CD4-positive, alpha-beta T cell treated with Interleukin-6 at 100 ng/mL for 8 hours (primary cell): Measurements from ENCODE around the gene IFNL4.
"Not testable (repeated sequence)": the region's sequence is repeated elsewhere in the genome, so short reads cannot be mapped to it uniquely, and the experiment has no call there.

Experiments
- DNase-seq: peaks from one replicate; pipeline ENCODE4 v3.0.0-alpha.2; 2020; ENCODE audit warnings: mixed read lengths, low spot score

Gene IFNL4

DNA sequence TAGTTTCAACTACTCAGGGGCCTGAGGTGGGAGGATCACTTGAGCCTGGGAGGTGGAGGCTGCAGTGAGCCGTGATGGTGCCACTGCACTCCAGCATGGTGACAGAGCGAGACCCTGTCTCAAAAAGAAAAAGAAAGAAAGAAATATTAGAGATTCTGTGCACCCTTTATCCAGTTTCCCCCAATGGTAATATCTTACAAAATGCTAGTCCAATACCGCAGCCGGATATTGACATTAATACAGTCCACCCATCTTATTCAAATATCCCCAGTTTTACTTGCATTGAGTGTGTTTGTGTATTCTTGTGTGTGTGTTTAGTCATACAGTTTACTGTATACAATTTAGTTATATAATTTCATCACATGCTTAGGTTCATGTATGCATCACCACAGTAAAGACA, 8.6 kb upstream of the IFNL4 start:
- DNase-seq: no peak

DNA sequence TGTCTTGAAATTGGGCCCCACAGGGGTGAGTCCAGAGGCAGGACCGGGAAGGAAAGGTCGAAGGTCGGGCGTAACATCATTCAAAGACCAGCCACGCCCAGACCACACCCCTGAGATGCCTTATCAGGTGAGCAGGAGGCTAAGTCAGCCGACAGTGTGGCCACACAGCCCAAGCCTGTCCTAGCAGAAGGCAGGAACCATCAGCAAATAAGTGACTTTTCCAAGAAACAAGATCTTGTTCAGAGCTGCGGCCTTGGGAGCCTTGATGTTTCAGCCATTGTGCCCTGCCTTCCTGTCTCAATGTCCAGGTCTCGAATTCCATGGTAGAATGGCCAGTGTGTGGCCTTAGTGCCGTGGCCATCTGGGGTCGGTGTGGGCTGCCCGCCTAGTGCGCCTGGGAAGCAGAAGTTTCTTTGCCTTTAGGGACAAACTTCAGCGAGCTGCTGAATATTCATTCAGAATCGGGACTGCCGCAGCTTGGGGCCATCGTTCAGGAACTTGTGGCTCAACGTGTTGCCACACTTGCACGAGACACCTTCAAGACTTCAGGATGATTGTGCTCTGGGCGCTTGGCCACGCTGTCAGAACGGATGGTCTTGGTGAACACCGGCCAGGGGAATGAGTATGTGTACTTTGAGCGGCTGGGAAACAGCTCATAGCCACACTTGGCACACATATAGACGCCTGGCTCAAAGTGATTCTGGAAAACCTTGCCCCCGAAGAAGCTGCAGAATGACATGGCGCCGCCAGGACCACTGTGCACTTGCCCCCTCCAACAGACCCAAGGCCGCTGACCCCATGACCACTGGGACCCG, 6.1 kb upstream of the IFNL4 start:
- DNase-seq: no peak

DNA sequence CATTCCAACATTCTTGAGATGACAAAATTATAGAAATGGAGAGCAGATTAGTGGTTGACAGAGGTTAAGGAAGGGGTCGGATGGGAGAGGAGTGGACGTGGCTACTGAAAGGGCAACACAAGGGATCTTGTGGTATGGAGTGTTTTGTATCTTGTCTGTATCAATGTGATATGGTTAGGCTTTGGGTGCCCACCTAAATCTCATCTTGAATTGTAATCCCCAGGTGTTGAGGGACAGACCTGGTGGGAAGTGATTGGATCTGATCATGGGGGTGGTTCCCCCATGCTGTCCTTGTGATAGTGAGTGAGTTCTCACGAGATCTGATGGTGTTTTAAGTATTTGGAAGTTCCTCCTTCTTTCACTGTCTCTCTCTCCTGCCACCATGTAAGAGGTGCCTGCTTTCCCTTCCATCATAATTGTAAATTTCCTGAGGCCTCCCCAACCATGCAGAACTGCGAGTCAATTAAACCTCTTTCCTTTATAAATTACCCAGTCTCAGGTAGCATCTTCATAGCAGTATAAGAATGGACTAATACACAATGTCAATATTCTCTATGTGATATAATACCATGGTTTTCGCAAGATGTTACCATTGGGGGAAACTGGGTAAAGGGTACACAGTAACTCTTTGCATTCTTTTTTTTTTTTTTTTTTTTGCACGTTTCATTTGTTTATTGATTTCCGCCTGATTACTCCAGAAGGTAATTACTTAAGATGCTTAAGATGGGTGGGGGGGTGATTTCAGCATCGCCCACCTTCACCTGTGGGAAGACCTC, 4.9 kb upstream of the IFNL4 start:
- DNase-seq: no peak

DNA sequence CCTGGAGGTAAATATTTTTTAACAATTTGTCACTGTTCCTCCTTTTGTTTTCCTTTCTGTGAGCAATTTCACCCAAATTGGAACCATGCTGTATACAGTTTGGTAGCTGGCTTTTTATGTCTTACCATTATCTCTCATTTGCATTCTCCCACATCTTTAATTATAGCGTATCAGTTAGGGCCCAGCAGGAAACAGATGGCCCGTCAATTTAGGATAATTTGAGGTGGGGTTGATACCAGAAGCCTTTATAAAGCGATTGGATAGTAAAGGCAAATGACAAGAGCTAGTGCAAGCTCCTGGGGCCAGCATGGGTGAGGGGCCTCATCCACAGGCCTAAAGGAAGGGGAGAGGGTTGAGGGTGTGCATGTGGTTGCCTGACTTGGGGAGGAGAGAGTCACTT, 3.8 kb upstream of the IFNL4 start:
- DNase-seq: no peak

DNA sequence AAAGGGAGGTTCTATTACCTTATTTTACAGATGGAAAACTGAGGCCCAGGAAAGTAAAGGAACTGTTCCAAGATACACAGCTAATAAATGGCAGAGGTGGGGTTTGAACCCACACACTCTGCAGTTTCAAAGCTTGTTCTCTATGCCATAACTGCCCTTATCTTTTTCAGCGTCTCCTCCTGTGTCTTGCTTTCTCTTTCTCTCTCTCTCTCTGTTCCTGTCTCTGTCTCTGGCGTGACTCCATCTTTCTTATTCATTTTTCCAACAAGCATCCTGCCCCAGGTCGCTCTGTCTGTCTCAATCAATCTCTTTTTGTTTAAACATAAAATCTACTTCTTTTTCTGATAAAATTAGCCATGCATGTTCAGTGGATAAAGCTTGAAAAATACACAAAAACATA, 3.2 kb upstream of the IFNL4 start:
- DNase-seq: no peak

DNA sequence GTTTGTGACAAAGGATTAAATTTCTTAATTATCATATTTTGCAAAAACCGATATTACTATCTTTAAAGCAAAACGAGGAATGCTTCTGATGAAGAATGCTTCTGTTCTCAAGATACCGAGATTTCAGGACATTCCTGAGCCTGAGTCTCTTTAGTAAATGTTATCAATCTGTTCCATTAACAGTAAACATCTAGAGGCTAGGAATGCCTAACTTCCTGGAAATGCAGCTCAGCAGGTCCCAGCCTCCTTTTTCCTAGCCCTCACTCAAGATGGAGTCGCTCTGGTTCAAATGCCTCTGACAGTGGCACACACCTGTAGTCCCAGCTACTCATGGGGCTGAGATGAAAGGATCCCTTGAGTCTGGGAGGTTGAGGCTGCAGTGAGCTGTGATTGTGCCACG, 2.4 kb upstream of the IFNL4 start:
- DNase-seq: no peak

DNA sequence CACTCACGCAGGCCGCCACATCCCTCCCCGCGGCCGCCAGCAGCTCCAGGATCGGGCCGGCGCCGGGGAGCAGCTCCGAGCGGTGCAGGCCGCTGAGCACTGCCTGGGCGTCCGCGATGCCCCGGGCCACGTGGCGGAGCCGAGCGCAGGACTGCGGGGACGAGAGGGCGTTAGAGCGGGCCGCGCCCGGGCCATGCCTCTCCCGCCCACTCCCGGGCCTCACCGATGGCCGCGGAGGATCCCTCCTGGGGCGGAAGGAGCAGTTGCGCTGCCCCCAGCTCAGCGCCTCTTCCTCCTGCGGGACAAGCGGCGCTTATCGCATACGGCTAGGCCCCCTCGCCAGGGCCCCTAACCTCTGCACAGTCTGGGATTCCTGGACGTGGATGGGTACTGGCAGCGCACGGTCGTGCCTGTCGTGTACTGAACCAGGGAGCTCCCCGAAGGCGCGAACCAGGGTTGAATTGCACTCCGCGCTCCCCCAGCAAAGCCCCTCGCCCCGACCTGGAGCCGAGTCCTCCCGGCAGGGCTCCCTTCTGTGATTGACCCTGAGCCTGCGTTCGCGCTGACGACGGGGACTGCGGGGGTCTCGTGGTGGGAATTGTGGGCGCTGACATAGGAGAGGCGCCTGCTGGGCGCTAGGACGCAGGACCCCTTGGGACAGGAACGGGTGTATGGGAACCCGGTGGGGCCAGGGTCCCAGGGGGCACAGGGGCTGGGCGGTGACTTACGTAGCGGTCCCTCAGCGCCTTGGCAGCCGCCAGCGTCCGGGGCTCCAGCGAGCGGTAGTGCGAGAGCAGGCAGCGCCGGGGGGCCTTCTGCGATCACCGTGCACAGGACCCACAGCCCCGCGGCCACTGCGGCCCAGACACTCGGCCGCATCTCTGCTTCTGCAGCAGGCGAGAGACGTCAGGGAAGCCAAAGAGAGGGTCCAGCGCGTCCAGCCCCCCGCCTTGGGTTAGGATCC, 673 bp downstream of the IFNL4 start:
- no peak for DNase-seq

DNA sequence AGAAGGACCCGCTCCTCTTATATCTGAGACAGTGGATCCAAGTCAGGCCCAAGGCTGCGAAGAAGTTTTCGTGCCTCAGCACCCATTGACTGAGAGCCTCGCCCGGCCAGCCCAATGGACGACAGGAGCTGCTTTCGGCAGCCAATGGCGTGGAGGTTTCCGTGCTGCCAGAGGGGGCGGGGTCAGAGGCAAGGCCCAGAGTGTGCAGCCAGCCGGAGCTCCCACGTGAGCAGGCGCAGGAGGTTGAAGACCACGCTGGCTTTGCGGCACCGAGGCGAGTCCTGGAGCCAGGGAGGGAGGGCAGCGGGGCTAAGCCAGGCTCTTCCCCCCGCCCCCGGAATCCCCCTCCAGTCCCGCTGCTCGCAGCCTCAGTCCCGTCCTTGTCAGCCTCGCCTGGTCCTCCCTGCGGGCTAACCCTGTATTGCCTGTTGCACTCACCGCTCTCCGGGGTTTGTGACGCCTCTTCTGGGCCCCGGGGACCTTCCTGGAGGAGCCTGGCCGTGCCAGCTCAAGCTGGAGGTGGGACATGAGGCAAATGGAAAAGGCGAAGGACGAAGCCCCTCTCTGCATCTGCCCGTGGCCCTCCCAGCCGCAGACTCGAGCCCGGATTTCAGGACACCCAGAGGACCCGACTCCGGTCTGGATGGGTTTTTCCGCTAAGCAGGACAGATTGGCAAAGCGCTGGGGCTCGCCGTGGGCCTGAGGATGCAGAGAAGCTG, 1.5 kb downstream of the IFNL4 start:
- DNase-seq: peak; percentile 21

DNA sequence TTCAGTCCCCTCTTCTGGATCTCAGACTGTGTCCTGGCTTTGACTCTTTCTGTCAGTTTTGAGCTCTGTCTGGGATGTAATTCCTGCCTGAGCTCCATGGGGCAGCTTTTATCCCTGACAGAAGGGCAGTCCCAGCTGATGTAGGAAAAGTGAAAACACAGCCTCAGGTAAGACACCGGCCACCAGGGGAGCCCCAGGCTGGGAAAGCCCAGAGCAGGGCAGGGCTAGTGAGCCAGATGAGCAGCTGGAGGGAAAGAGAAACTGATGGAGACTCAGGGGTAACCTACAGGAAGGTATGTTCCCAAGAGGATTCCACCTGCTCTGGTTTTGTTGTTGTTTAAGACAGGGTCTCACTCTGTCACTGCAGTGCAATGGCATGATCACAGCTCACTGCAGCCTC, 3.5 kb downstream of the IFNL4 start:
- not testable (repeated sequence) for DNase-seq

DNA sequence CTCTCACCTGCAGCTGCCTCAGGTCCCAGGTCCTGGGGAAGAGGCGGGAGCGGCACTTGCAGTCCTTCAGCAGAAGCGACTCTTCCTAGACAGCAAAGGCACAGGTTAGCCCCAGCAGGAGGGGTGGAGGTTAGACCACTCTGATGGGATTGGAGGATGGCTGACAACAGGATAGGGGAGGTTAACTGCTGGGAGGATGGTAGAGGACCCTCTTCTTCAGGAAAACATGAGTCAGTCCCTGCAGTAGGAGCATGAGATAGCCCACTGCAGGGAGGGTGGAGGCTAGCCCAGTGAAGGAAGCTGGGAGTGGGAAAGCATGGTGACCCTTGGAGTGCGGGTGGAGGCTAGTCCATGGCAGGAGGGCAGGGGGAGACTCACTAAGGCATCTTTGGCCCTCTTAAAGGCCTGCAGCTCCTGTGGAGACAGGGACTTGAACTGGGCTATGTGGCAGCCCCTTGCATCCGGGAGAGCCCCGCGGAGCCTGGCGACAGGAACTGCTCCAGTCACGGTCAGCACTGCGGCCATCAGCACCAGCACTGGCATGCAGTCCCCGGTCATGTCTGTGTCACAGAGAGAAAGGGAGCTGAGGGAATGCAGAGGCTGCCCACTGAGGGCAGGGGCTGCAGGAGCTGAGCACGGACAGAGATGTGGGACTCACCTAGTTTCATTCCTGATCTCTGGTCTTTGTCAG, 4.1 kb downstream of the IFNL4 start, which contains the start of gene IFNL3:
Gene IFNL3 (minus strand): TSS at position 597 of the 691 bp plus-strand sequence. CDS start 39 bp downstream, at position 558.
- not testable (repeated sequence) for DNase-seq

DNA sequence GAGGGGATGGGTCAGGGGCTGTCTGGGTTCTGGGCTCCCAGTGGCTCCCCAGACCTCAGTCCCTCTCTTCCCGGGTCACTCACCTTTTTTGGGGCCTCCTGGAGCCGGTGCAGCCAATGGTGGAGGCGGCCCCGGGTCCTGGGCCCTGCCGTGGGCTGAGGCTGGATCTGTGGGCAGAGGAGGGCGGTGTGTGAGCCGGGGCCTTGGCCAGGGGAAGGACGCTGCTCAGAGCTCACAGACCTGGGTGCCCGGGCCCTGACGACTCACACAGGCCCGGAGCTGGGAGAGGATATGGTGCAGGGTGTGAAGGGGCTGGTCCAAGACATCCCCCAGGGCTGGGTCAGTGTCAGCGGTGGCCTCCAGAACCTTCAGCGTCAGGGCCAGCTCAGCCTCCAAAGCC, 4.9 kb downstream of the IFNL4 start:
- DNase-seq: not testable (repeated sequence)

DNA sequence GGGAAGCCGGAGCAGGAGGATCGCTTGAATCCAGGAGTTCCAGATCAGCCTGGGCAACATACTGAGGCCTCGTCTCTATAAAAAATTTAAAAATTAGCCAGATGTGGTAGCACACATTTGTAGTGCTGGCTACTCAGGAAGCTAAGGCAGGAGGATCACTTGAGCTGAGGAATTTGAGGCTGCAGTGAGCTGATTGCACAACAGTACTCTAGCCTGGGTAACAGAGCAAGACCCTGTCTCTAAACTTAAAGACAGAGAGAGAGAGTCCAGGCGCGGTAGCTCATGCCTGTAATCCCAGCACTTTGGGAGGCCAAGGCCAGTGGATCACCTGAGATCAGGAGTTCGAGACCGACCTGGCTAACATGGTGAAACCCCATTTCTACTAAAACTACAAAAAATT, 8.2 kb downstream of the IFNL4 start:
- no peak for DNase-seq

DNA sequence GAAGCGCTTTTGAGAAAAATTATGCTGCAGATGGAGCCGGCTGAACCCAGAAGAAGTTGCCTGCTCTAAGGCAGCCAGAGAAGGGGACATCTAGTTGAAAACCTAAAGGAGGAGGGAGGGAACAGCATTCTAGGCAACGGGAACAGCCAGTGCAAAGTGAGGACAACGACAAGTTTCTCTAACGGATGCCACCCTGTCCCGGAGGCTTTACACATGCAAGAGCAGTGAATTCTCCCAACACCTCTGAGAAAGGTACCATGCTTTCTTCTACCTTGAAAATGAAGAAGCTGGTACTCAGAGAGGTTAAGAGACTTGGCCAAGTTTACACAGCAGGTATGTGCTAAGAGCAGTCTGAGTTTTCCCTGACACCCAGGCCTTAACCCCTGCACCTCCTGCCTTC, 9.7 kb downstream of the IFNL4 start:
- no peak for DNase-seq

DNA sequence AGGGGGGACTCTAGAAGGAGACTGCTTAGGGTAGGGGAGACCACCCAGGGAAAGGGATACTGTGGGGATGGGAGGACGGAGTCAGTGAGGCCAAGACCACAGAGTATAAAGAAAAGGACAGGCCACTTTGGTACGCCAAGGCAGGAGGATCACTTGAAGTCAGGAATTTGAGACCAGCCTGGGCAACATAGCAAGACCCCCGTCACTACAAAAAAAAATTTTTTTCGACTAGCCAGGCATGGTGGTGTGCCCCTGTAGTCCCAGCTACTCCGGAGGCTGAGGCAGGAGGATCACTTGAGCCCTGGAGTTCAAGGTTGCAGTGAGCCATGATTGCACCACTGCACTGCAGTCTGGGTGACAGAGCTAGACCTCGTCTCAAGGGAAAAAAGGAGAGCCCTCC, 10.4 kb downstream of the IFNL4 start:
- DNase-seq: no peak

DNA sequence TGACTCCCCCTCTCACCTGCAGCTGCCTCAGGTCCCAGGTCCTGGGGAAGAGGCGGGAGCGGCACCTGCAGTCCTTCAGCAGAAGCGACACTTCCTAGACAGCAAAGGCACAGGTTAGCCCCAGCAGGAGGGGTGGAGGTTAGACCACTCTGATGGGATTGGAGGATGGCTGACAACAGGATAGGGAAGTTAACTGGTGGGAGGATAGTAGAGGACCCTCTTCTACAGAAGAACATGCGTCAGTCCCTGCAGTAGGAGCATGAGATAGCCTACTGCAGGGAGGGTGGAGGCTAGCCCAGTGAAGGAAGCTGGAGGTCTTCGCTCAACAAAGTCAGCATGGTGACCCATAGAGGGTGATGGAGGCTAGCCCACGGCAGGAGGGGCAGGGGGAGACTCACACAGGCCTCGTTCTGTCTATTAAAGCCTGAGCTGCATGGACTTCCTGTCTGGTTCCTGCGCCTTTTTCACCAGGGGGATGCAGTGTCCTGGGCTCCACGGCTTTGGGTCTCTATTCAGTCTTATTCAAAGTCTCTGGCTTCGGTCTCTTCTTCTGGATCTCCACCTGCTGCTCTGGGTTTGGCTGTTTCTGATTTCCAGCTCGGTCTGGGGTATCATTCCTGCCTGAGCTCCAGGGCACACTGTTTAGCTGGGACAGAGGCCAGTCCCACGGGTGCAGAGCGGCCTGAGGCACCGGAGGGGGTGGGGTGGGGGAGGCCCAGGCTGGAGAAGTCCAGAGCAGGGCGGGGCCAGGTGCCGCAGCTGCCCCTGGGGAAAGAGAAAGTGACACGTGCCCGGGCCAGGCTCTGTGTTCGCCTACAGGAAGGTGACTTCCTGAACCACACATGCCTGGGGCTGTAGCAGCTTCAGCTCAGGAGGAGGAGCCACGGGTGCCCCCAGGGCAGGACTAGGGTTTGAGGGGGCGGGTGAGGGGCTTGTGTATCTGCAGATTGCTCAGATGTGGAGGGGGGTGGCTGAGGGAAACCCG, 11.2 kb downstream of the IFNL4 start:
- peak; percentile 59 for DNase-seq

DNA sequence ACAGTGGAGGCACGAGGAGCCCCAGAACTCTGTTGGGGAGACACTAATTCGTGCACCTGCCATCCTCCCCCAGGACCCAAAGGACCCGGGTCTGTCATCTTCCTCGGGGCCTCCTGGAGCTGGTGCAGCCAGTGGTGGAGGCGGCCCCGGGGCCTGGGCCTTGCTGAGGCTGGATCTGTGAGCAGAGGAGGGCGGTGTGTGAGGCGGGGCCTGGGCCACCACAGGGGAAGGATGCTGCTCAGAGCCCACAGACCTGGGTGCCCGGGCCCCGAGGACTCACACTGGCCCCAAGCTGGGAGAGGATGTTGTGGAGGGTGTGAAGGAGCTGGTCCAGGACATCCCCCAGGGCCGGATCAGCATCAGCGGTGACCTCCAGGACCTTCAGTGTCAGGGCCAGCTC, 12.1 kb downstream of the IFNL4 start:
- DNase-seq: peak; percentile 20

DNA sequence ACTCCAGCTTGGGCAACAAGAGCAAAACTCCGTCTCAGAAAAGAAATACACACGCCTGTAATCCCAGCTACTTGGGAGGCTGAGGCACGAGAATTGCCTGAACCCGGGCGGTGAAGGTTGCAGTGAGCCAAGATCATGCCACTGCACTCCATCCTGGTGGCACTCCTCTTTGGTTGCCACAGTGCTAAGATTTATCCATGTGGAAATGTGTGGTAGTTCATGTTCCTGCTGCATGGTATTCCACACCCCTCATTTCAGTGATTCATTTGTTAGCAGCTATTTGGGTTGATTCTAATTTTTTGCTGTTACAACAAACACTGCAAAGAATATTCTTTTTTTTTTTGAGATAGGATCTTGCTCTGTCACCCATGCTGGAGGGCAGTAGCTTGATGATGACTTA, 15.9 kb downstream of the IFNL4 start:
- DNase-seq: no peak

DNA sequence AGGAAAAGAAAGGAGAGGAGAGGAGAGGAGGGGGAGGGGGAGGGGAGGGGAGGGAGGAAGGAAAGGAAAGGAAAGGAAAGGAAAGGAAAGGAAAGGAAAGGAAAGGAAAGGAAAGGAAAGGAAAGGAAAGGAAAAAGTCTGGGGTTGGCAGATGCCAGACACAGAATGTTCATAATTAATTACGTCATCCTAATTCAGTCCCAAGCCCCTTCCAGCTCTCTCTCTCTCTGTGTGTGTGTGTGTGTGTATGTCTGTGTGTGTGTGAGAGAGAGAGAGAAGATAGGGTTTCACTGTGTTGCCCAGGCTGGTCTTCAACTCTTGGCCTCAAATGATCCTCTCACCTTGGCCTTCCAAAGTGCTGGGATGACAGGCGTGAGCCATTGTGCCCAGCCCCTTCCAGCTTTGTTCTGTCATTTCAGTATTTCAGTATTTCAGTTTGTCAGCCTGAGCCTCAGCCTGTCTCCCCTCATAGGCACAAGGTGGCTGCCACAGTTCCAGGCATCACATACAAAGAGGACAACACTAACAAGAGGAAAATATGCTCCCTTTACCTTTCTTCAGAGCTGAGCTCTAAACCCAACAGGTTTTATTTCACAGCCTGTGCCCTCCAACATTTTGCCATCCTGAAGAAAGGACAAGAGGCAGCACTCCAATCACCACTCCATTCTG, 18.4 kb downstream of the IFNL4 start:
- DNase-seq: no peak

DNA sequence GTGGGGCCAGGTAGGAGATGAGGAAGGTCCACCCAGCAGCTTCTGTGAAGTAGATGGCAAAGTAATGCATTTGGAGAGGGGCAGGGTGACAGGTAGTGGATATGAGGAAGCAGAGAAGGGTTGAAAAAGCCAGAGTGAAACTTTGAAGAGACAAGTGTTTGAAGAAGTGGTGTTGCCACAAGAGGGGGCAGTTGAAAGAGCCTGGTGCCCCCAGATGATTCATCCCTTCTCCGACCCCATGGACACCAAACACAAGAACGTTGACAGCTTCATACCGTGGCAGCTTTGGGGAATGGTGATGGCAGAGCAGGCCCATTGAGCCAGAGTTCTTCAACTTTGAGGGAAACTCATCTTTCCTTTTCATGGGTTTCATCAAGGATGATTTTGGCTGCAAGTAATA, 23.7 kb downstream of the IFNL4 start:
- no peak for DNase-seq
